Measurements from ENCODE around the gene RGS2.

GRCh38 chr1:192849011-192849410 is 40.2 kb downstream of the RGS2 start:
- no peak for TF ChIP-seq CTCF (conservative IDR thresholded peaks at IDR 0.05; ENCODE audit: low read depth, low read length)
- TF ChIP-seq POLR2A (IDR thresholded peaks at IDR 0.05; ENCODE audit: low read depth, low read length) = no peak
- TF ChIP-seq RFX5 (IDR thresholded peaks at IDR 0.05; ENCODE audit: low read depth, low read length) = no peak
- no peak for TF ChIP-seq CHD1 (IDR thresholded peaks at IDR 0.05; ENCODE audit: low read depth, low read length)
- TF ChIP-seq MXI1 (IDR thresholded peaks at IDR 0.05; ENCODE audit: borderline replicate concordance, low read depth, low read length) = no peak
- TF ChIP-seq RCOR1 (IDR thresholded peaks at IDR 0.05; ENCODE audit: insufficient replicate concordance, low read length) = no peak
- no peak for TF ChIP-seq SMC3 (IDR thresholded peaks at IDR 0.05; ENCODE audit: low read depth, low read length)
- TF ChIP-seq FOS (IDR thresholded peaks at IDR 0.05; ENCODE audit: low read depth, low read length) = no peak
- TF ChIP-seq, protein P1, sequence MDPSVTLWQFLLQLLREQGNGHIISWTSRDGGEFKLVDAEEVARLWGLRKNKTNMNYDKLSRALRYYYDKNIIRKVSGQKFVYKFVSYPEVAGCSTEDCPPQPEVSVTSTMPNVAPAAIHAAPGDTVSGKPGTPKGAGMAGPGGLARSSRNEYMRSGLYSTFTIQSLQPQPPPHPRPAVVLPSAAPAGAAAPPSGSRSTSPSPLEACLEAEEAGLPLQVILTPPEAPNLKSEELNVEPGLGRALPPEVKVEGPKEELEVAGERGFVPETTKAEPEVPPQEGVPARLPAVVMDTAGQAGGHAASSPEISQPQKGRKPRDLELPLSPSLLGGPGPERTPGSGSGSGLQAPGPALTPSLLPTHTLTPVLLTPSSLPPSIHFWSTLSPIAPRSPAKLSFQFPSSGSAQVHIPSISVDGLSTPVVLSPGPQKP (IDR thresholded peaks at IDR 0.05; ENCODE audit: borderline replicate concordance, low read depth, low read length) = no peak
- no peak for TF ChIP-seq CEBPB (IDR thresholded peaks at IDR 0.05; ENCODE audit: low read depth, low read length)
- TF ChIP-seq MAZ (IDR thresholded peaks at IDR 0.05; ENCODE audit: borderline replicate concordance, low read depth, low read length) = no peak
- TF ChIP-seq RAD21 (IDR thresholded peaks at IDR 0.05; ENCODE audit: low read length) = no peak
- TF ChIP-seq, protein P2, sequence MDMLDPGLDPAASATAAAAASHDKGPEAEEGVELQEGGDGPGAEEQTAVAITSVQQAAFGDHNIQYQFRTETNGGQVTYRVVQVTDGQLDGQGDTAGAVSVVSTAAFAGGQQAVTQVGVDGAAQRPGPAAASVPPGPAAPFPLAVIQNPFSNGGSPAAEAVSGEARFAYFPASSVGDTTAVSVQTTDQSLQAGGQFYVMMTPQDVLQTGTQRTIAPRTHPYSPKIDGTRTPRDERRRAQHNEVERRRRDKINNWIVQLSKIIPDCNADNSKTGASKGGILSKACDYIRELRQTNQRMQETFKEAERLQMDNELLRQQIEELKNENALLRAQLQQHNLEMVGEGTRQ (IDR thresholded peaks at IDR 0.05; ENCODE audit: low read depth, low read length) = no peak
- TF ChIP-seq NFE2L2 (IDR thresholded peaks at IDR 0.05; ENCODE audit: low read depth, low read length) = no peak
